ENCODE measurements around the gene UBXN1.

DNA sequence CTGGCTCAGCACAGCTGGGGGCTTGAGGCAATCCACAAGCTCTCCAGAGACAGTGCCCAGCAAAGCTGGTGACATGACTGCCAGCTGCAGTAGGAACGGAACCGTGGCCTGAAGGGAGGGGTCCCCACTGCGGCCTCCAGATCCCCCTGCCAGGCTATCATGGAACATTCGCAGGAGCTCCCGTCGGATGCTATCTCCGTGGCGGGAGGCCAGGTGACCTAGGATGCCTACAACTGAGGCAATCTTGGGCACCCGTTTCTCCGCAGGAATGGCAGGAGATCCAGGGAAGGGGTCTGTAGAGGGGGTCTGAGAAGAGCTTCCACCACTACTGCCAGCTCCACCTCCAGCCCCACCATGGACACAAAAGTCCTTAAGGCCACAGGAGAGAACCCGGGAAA, 29.9 kb downstream of the UBXN1 start:
- TF ChIP-seq, protein P1, sequence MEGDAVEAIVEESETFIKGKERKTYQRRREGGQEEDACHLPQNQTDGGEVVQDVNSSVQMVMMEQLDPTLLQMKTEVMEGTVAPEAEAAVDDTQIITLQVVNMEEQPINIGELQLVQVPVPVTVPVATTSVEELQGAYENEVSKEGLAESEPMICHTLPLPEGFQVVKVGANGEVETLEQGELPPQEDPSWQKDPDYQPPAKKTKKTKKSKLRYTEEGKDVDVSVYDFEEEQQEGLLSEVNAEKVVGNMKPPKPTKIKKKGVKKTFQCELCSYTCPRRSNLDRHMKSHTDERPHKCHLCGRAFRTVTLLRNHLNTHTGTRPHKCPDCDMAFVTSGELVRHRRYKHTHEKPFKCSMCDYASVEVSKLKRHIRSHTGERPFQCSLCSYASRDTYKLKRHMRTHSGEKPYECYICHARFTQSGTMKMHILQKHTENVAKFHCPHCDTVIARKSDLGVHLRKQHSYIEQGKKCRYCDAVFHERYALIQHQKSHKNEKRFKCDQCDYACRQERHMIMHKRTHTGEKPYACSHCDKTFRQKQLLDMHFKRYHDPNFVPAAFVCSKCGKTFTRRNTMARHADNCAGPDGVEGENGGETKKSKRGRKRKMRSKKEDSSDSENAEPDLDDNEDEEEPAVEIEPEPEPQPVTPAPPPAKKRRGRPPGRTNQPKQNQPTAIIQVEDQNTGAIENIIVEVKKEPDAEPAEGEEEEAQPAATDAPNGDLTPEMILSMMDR (IDR thresholded peaks at IDR 0.05; ENCODE audit: insufficient read depth, low read length, poor library complexity, severe bottlenecking): no peak
- TF ChIP-seq EZH2phosphoT487 (conservative IDR thresholded peaks at IDR 0.05; ENCODE audit: low read length): no peak
